ENCODE data around the gene GSTCD. TPM values are rescaled to one million over a fixed set of nuclear protein-coding genes. Genes with fewer than 3 reads are reported as not detected.
"Not testable (repeated sequence)": the region's sequence is repeated elsewhere in the genome, so short reads cannot be mapped to it uniquely, and the experiment has no call there.

Gene GSTCD
- total RNA-seq, 1 donor from 2014 or later = 26.1 TPM

GRCh38 chr4:105715692-105716278, 7.2 kb downstream of the GSTCD start:
- peak; percentile 74 for DNase-seq

- no peak for DNase-seq
These were observed 10.6 kb downstream of the GSTCD start for GRCh38 chr4:105719204-105719603.

GRCh38 chr4:105725623-105726022, 17.0 kb downstream of the GSTCD start:
- no peak for DNase-seq

GRCh38 chr4:105729895-105730294, 21.3 kb downstream of the GSTCD start:
- not testable (repeated sequence) for DNase-seq

DNA sequence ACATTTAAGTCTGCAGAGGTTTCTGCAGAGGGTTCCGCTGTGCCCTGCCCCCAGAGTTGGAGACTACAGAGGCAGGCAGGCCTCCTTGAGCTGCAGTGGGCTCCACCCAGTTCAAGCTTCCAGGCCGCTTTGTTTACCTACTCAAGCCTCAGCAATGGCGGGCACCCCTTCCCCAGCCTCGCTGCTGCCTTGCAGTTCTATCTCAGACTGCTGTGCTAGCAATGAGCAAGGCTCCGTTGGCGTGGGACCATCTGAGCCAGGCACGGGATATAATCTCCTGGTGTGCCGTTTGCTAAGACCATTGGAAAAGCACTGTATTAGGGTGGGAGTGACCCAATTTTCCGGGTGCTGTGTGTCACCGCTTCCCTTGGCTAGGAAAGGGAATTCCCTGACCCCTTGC, 26.6 kb downstream of the GSTCD start:
- not testable (repeated sequence) for DNase-seq

- DNase-seq = no peak
These were observed 33.0 kb downstream of the GSTCD start for GRCh38 chr4:105741548-105741947.

DNA sequence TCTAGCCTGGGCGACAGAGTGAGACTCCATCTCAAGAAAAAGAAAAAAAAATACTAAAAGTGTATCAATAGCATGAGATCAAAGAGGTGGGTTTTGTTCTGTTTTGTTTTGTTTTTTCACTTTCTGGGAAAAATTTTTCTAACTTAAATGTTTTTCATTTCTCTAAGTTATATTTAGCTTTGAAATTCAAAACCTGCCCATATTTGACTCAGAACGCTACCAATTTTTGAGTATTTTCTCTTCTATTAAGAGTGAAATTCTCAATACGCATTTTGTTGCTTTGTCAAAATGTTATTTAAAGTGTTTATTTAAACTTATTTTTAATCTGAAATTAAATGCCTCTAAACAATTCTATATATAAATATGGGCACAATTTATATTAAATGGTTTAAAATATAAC, 39.6 kb downstream of the GSTCD start:
- no peak for DNase-seq

DNA sequence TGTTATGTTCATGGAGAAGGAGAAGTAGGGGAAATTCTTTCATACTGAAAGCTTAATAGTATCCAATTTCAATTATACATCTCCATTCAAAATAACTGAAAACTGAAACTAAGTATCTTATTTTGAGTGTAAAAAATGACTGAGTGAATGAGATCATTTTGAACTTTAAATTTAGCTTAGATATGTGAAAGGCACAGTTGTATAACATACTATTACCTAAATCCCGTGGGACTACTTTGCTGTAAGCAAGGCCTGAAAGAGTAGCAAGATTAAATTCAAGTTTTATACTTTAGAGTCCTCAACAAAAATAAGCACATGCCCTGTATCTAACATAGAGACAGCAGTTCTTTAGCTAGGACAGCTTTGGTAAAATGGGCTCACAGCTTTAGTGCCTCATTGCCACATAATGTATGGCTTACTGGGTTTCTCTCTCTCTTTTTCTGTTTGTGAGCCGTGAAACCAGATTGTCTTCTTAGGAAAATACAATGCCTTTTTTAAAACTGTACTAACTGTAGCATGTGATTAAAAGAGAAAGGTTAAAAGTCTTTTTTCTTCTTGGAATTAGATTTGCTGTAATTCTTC, 43.2 kb downstream of the GSTCD start:
- no peak for DNase-seq

GRCh38 chr4:105753361-105753760, 44.8 kb downstream of the GSTCD start:
- DNase-seq = no peak

GRCh38 chr4:105755375-105755774, 46.8 kb downstream of the GSTCD start:
- no peak for DNase-seq

- DNase-seq = no peak
These were observed 50.4 kb downstream of the GSTCD start for GRCh38 chr4:105758958-105759357.

DNA sequence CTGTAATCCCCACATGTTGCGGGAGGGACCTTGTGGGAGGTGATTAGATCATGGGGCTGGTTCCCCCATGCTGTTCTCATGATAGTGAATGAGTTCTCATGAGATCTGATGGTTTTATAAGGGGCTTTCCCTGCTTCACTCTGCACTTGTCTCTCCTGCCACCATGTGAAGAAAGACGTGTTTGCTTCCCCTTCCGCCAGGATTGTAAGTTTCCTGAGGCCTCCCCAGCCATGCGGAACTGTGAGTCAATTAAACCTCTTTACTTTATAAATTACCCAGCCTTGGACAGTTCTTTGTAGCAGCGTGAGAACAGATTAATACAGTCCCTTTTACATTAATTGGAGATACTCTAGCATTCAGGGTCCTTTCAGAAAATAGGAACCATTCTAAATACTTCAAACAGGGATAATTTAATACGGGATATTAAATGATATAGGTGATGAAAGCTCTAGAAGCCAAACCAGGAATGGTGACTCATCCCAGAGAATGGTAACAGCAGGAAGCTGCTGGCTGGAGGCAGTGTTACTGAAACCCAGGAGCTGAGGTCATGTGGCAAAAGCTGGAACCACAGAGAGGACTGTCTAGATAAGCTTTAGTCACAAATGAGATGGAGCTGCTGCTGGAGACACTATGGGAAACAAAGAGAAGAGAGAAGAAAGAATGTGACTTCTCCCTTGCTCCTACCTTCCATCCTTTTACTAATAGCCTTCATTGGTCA, 57.3 kb downstream of the GSTCD start:
- no peak for DNase-seq

DNA sequence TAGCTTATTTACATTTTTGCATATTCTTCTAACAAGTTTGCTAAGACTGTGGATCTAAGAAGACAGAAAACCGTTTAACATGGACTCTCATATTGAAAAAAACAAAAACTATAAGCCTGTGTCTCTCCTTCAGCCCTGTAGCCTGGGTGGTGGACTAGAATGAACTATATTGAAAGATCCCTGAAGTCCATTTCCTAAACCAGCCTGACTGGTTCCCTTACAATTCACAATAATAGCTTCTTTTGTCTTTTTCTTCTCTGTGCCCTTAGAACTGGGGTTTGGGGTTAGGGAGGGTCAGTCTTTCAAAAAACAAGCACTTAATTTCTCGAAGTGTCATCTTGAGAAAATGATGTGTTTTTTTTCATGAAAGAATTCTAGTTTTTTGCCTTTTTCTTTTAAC, 59.0 kb downstream of the GSTCD start:
- no peak for DNase-seq

- DNase-seq = not testable (repeated sequence)
These were observed 61.9 kb downstream of the GSTCD start for GRCh38 chr4:105770524-105770923.

DNA sequence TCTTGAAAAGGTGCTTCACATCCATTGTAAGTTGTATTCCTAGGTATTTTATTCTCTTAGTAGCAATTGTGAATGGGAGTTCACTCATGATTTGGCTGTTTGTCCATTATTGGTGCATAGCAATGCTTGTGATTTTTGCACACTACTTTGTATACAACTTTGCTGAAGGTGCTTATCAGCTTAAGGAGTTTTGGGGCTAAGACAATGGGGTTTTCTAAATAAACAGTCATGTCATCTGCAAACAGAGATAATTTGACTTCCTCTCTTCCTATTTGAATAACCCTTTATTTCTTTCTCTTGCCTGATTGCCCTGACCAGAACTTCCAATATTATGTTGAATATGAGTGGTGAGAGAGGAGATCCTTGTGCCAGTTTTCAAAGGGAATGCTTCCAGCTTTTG, 63.5 kb downstream of the GSTCD start:
- not testable (repeated sequence) for DNase-seq

DNA sequence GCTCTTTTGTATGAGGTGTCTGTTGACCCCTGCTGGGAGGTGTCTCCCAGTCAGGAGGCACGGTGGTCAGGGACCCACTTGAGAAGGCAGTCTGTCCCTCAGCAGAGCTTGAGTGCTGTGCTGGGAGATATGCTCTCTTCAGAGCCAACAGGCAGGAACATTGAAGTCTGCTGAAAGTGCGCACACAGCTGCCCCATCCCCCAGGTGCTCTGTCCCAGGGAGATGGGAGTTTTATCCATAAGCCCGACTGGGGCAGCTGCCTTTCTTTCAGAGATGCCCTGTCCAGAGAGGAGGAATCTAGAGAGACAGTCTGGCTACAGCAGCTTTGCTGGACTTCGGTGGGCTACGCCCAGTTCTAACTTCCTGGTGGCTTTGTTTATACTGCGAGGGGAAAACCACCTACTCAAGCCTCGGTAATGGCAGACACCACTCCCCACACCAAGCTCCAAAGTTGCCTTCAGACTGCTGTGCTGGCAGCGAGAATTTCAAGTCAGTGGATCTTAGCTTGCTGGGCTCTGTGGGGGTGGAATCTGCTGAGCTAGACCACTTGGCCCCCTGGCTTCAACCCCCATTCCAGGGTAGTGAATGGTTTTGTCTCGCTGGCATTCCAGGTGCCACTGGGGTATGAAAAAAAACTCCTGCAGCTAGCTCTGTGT, 67.3 kb downstream of the GSTCD start:
- DNase-seq = not testable (repeated sequence)

DNA sequence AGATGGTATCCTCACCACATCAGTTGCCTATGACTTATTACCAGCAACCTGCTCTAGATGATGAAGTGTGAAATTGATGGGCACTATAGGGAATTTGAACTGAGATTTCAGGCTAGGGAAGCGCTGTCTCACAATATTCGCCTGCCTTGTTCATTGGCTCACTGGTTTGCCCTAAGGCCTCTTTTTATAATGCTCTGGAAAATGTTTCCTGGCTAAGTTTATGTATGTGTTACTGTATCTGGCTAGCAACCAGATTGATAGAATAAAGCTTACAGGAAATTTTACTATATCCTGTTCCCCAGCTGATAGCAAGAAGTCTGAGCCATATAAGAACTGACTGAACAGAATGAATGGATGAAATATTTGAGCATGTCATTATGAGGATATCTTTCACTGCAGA, 71.6 kb downstream of the GSTCD start:
- peak; percentile 8 for DNase-seq

DNA sequence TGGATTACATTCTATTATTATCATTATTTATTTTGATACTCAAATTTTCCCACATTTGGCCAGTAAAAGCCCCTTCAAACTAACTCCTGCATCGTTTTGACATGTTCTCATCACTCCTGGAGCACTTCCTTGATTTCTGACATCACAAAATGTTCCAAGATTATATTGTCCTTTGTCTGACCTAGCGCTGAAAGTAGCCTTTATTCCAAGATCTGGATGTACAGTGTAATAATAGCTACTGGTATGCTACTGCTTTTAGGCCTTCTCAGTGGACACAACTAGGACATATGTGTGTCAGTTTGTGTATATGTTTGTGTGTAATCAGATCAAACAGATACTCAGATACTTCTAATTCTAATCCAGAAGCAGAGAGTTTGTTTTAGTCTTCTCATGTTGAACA, 76.2 kb downstream of the GSTCD start:
- no peak for DNase-seq

DNA sequence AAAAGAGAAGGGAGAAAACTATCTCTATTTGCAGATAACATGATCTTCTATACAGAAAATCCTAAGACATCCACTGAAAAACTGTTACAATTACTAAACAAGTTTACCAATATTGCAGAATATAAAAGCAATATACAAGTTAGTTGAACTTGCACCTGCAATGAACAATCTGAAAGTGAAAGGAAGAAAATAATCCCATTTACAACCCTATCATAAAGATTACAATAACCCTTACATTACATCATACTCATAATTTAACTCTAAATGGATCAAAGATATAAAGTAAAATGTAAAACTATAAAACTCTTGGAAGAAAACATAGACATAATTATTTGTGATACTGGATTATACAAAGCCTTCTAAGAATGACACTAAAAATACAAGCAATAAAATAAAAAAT, 77.2 kb downstream of the GSTCD start:
- no peak for DNase-seq

DNA sequence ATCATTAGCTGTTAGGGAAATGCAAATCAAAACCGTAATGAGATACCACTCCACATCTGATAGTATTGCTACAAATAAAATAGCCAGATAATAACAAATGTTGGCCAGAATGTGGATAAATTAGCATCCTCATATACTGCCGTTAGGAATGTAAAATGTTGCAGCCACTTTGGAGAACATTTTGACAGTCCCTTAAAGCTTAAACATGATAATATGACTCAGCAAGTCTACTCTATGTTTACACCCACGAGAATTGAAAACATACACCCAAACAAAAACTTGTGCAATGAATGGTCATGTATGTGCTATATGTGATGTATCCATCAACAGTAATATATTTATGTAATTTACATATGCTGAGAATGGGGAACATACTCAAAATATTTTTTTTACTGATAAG, 78.2 kb downstream of the GSTCD start:
- DNase-seq = no peak

DNA sequence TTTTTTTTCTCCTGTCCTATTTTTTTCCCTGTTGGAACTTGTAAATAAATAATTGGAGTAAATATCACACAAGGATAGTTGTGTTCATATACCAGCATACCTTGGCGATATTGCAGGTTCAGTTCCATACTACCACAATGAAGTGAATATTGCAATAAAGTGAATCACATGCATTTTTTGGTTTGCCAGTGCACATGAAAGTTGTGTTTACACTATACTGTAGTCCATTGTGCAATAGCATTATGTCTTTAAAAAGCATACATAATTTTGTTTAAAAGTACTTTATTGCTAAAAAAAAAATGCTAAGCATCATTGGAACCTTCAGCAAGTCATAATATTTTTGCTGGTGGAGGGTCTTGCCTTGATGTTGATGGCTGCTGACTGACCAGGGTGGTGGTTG, 88.6 kb downstream of the GSTCD start:
- DNase-seq = no peak

- no peak for DNase-seq
These were observed 97.0 kb downstream of the GSTCD start for GRCh38 chr4:105805501-105806120.

DNA sequence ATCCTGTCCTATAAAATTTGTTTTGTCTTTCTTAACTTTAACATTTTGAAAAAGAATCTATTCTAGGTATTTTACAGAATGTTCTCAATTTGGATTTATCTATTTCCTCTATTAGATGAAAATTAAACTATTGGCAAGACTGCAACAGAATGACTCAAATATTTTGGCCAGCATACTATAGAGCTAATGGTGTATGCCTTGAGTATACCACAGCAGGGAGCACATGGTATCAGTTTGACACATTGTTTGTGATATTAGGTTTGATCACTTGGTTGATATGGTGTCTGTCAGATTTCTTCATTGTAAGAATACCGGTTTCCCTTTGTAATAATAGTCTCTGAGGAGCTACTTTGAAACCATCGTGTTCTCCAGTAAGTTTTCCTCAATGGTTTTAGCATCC, 98.9 kb downstream of the GSTCD start:
- DNase-seq = no peak
